Right atrium auricular region (tissue), 2 donors: ENCODE data around the gene PALD1. TPM values are rescaled to one million over a fixed set of nuclear protein-coding genes. Genes with fewer than 3 reads are reported as not detected.

Source experiments
- DNase-seq: peaks from one replicate; pipeline ENCODE4 v3.0.0-alpha.2; 2019; ENCODE audit warnings: low spot score
- H3K27ac ChIP-seq, 2 donors: fragments of 200-600 bp; sonication (generic); 1 replicate in 1 of 2; 2 replicates in 1 of 2; pipeline ENCODE4 v1.5.1; 2016 to 2019
- H3K27me3 ChIP-seq, 2 donors: fragments of 200-600 bp; sonication (generic); one replicate each; pipeline versions ENCODE4 v1.5.1 to v1.6.0; 2017 to 2019
- H3K36me3 ChIP-seq: fragments of 200-600 bp; sonication (generic); one replicate; pipeline ENCODE4 v1.5.1; 2016
- H3K4me1 ChIP-seq, 2 donors: fragments of 200-600 bp; sonication (generic); one replicate each; pipeline versions ENCODE4 v1.5.1 to v1.6.0; 2017 to 2019
- H3K4me3 ChIP-seq, 2 donors: fragments of 200-600 bp; sonication (generic); 1 replicate in 1 of 2; 2 replicates in 1 of 2; pipeline ENCODE4 v1.5.1; 2017 to 2019; ENCODE audit warnings: mild to moderate bottlenecking in 1 of 2, moderate library complexity in 1 of 2
- H3K9me3 ChIP-seq, 2 donors: fragments of 200-600 bp; sonication (generic); one replicate each; pipeline ENCODE4 v1.5.1; 2019
- total RNA-seq, 2 donors: library from RNA; depleted of rRNA; stranded (reverse); fragments of >200 nt; gene quantifications; one replicate each; pipeline ENCODE4 v1.1.0, GENCODE V29; 2016
- TF ChIP-seq, protein P1 (sequence below), 2 donors: fragments of 200-600 bp; sonication (generic); IDR thresholded peaks; one replicate each; pipeline ENCODE4 v1.5.1; 2019; ENCODE audit warnings: antibody characterized with exemption in 2 of 2

The PALD1 gene
- total RNA-seq, 2 donors from 2014 or later = 4.9 to 8.5 TPM

DNA sequence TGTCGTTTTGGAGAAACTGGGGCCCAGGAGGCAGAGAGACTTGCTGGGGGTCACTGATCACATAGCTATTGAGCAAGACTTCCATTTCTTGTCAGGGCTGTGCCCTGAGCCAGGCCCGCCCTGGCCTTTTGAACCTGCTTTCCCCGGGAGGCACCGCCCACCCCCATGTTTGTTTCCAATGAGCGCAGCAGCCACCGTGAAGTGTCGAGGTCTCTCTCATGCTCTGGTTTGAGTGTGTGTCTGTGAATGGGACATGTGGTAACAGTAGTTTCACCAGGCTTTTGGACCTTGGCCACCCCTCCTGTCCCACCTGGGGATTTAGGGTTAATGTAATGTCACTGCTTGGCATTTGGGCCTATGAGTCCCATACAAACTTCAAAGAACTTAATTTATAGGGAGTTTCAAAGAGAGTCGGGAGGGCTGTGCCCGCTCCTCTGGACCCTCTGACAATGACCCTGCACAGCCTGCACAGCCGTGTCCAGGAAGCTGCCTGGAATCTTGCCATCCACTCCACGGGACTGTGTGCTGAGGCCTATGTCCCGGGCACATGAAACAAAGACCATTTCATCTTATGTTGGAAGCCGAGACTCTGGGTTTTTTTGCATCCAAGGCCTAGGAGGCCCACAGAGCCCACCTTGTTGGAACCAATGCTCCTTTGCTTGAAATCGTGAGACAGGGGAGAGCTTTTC lies 117.7 kb downstream of the PALD1 start:
- peak; percentile 44 for DNase-seq

DNA sequence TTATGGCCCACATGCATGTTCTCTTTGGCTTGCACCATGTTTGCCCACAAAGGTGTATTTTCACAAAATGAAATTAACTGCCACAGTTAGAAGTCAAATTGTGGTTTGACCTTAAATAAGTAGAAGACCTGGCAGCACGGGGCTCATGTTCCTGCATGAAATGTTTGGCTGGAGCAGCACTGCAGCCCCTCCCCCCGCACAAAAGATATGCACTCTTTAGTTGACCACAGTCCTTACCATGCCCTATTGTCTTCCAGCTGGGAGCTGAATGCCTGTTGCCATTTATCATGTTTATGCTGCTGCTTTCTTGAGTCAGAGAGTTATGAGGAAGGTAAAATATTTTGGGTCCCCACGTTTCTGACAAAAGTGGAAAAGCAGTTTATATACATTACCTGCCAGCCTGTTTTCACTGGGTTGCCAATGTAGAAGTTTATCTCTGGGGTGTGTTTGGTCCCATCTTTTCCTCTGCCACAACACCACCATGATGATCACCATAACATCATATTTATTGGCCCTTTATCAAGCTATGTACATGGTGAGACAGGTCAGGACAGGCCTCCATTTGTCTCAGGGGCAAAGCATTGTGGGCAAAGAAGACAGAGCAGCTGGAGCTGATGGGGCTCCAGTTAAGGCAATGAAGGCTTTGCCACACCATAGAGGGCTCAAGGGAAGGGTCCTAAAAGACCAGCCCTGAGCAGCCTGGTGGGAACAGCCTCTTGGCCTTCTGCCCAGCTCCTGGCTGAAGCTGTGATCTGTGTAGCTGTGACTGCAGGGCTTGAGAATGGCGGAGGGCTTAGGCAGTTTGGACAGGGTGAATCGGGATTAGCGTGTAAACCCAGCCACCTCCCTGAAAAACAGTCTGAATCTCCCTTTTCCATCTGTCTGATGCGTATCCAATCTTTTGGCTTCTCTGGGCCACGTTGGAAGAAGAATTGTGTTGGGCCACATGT lies 118.6 kb downstream of the PALD1 start:
- TF ChIP-seq, protein P1, sequence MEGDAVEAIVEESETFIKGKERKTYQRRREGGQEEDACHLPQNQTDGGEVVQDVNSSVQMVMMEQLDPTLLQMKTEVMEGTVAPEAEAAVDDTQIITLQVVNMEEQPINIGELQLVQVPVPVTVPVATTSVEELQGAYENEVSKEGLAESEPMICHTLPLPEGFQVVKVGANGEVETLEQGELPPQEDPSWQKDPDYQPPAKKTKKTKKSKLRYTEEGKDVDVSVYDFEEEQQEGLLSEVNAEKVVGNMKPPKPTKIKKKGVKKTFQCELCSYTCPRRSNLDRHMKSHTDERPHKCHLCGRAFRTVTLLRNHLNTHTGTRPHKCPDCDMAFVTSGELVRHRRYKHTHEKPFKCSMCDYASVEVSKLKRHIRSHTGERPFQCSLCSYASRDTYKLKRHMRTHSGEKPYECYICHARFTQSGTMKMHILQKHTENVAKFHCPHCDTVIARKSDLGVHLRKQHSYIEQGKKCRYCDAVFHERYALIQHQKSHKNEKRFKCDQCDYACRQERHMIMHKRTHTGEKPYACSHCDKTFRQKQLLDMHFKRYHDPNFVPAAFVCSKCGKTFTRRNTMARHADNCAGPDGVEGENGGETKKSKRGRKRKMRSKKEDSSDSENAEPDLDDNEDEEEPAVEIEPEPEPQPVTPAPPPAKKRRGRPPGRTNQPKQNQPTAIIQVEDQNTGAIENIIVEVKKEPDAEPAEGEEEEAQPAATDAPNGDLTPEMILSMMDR (IDR thresholded peaks at IDR 0.05) = no peak
- peak; percentile 16 for DNase-seq
- no peak overlapping the region for H3K27ac ChIP-seq
- no peaks in the 10 kb centered on the region for H3K9me3 ChIP-seq
- H3K27me3 ChIP-seq = no peaks in the 10 kb centered on the region
- H3K4me1 ChIP-seq = no peaks in the 10 kb centered on the region
- no peaks in the 10 kb centered on the region for H3K36me3 ChIP-seq
- no peak overlapping the region for H3K4me3 ChIP-seq

More for the DNA sequence above, 117.7 kb downstream of the PALD1 start:
- Histone ChIP-seq H3K27ac (no peak overlapping the region), H3K36me3 (no peaks in the 10 kb centered on the region), H3K4me3 (no peak overlapping the region), H3K4me1 (no peaks in the 10 kb centered on the region), H3K9me3 (no peaks in the 10 kb centered on the region), H3K27me3 (no peaks in the 10 kb centered on the region)
- TF ChIP-seq, protein P1 (IDR thresholded peaks at IDR 0.05) = no peak

DNA sequence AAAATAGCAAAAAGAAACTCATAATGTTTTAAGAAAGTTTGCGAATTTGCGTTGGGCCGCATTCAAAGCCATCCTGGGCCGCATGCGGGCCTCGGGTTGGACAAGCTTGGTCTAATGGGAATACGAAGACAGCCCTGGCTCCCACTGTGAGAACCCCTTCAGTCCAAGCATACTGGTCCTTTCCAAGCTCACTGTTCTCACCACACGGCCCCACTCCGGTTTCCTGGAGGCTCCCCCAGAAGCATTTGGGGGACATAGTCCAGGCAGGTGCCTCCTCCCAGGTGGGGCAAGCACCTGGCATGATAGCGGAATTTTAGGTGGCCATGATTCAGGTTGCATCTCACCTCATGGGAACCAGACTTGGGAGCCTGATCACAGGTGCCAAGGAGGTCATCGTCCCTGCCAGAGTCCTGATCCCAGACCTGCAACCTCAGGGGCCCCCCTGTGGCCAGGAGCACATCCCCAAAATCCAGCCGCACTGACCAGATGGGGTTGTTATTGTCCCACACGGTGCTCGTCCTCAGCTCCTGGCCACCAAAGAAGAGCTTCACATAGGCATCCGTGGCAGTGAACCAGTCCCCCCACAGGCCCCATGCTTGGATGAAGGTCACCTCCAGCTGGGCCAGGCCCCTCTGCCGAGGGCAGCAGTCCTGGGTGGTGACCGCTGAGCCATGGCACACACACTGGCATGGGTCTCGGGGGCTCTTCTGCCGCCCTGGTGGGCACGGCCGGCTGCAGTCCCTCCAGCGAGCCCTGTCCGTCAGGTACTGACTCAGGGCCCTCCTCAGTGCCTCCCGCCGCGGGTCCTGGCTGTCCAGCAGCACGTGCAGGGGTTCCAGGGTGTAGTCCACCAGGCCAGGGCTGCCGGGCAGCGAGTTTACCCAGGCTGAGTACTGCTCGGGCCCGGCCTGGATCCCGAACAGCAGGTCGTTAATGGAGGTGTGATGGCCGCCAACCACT lies 119.6 kb downstream of the PALD1 start:
- TF ChIP-seq, protein P1 (IDR thresholded peaks at IDR 0.05) = no peak
- Histone ChIP-seq H3K9me3 (no peaks in the 10 kb centered on the region), H3K27me3 (no peaks in the 10 kb centered on the region), H3K4me1 (no peaks in the 10 kb centered on the region), H3K27ac (no peak overlapping the region), H3K36me3 (no peaks in the 10 kb centered on the region), H3K4me3 (no peak overlapping the region)
- DNase-seq = peak; percentile 52

DNA sequence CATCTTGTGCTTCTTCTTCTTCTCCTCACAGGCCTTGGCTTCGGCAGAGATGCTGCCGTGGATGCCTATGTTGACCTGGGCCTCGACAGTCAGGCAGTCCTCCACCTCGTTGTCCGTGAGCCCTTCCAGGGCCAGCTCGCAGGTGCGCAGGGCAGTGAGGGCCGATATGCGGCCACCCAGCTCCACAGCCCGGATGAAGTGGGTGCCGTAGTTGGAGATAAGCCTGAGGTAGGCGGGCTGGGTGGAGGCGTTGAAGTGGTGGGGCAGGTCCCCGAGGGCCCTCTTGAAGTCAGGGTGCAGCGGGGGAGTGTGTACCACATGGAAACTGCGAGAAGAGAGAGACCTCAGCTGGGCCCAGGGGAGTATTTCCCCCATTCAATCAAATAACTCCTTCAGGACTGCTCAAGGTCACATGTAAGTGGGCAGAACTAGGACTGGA lies 120.3 kb downstream of the PALD1 start:
- TF ChIP-seq, protein P1 (IDR thresholded peaks at IDR 0.05) = no peak
- Histone ChIP-seq H3K36me3 (no peaks in the 10 kb centered on the region), H3K9me3 (no peaks in the 10 kb centered on the region), H3K27ac (no peak overlapping the region), H3K4me1 (no peaks in the 10 kb centered on the region), H3K4me3 (no peak overlapping the region), H3K27me3 (no peaks in the 10 kb centered on the region)
- DNase-seq = peak; percentile 42

DNA sequence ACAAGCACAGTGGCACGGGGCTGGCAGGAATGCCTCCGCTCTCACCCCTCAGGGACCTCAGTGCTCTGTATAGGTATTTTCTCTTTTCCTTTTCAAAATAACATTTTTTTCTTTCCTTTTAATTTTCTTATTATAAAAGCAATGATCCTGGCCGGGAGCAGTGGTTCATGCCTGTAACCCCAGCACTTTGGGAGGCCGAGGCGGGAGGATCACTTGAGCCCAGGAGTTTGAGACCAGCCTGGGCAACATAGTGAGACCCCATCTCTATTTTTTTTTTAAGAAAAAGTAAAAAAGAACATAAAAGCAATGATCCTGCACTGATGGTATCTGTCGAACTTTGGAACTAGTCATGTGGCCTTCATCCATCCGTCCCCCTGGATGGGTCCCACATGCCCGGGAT lies 120.8 kb downstream of the PALD1 start:
- no peak overlapping the region for H3K27ac ChIP-seq
- no peak for DNase-seq
- no peaks in the 10 kb centered on the region for H3K36me3 ChIP-seq
- no peaks in the 10 kb centered on the region for H3K27me3 ChIP-seq
- no peaks in the 10 kb centered on the region for H3K4me1 ChIP-seq
- no peaks in the 10 kb centered on the region for H3K9me3 ChIP-seq
- TF ChIP-seq, protein P1 (IDR thresholded peaks at IDR 0.05) = no peak
- H3K4me3 ChIP-seq = no peak overlapping the region
